Stimulated activated CD4-positive, alpha-beta T cell treated with anti-CD3 and anti-CD28 coated beads, TNF-alpha, amount 100 ng/mL, for 1 hour (primary cell): ENCODE data around the gene UGT2B17.
"Not testable (repeated sequence)": the region's sequence is repeated elsewhere in the genome, so short reads cannot be mapped to it uniquely, and the experiment has no call there.

Experiments
- DNase-seq, 3 donors: peaks; one replicate each; pipeline ENCODE4 v3.0.0-alpha.2; 2020; ENCODE audit warnings: low read depth in 3 of 3, low spot score in 1 of 3

Gene UGT2B17

GRCh38 chr4:68576272-68577125 is at the start of gene UGT2B17:
TSS of gene UGT2B17 (minus strand) at chr4:68576322. CDS start at chr4:68568484, 7,838 bp downstream.
- no peak for DNase-seq

GRCh38 chr4:68622731-68623130 is 46.6 kb upstream of the UGT2B17 start:
- not testable (repeated sequence) for DNase-seq

DNA sequence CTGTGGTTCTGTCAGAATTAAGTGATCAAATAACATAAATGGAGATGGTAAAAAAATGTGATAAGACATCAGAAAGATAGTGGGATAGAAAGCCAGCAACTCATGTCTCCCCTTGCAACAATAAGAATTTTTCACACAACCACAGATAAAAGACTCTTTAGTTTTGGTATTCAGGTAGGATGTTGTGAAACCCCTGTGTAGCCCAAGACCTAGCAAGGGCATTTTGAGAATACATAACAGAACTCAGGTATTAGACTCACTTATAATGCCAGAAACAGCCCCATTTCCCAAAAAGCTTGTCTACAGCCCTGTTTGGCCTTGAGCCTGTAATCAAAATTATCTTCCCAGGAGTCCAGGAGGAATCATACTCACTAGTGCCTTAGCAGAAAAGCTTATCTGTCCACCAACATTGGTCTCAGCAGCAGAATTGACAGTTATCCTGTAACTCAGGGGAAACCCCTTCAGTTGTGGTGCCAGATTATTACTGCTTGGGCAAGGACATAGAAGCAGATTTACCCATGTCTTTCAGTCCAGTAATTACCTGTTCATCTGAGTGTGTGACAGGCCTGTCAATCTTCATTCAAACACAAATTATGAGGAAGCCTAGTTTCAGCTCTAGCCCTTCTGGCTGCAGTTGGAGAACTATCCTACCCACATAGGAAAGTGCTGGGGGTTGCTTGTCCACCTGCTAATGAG is 41.0 kb upstream of the UGT2B17 start:
- no peak for DNase-seq

GRCh38 chr4:68615699-68616422 is 39.7 kb upstream of the UGT2B17 start:
- DNase-seq, result no peak

GRCh38 chr4:68613752-68614151 is 37.6 kb upstream of the UGT2B17 start:
- DNase-seq, result no peak

DNA sequence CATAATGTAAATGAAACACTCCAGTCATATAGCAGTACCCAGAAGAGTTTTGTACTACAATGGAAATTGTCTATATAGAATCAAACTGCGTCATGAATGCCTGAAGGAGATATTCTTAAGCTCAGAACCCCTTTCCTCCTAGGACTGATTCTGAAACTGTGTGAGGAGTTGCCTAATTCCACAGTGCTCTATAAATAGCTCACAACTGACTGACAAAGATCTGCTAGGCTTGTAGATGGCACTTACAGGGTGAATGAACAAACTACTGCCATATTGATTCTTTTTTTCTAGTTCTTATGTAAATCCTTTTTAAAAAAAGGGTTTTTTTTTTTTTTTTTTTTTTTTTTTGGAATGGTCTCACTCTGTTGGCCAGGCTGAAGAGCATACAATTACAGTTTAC is 30.1 kb upstream of the UGT2B17 start:
- DNase-seq, result no peak

DNA sequence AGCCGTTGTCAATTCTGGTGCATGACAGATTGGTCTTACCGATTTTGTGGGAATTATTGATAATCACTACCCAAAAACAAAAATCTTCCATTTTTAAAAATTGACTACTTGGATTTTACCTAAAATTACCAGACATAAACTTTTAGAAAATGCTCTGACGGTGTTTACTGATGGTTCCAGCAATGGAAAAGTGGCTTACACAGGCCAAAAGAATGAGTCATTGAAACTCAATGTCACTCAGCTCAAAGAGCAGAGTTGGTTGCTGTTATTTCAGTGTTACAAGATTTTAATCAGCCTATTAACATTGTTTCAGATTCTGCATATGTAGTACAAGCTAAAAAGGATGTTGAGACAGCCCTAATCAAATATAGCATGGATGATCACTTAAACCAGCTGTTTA is 23.0 kb upstream of the UGT2B17 start:
- DNase-seq, result no peak

GRCh38 chr4:68597482-68597881 is 21.4 kb upstream of the UGT2B17 start:
- DNase-seq, result no peak

- no peak for DNase-seq
Measured at GRCh38 chr4:68594678-68595077, 18.6 kb upstream of the UGT2B17 start.

DNA sequence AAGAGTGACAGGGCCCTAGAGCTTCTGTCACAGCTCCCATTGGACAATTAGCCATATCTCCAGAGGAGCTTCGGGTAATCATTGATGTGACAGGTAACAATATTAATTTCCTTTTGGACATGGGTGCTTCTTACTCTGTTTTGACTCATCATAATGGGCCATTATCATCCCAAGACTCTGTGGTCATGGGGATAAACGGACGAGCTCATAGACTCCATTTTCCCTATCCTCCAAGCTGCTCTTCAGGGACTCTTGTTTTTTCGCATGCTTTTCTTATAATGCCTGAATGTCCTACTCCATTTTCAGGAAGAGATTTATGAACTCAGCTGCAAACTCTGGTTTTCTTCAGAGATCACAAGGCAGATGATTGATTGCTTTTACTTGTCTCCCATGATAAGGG is 17.0 kb upstream of the UGT2B17 start:
- no peak for DNase-seq

DNA sequence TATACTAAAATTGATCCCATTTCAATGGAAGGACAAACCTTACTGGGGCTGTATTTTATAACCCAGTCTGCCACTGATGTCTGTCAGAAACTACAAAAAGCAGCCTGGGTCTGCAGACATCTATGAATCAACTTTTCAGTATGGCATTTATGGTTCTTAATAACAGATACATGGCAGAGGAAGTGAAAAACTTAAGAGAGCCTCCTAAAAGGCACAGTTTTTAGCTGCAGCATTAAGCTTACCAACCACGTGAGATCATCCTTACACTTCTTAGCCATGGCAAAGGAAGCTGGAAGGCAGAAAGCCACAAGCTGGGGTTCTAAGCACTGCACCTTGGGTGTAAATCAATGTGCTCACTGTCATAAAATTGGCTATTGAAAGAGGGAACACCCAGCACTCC is 16.6 kb upstream of the UGT2B17 start:
- no peak for DNase-seq

- DNase-seq, result no peak
Measured at GRCh38 chr4:68591204-68591603, 15.1 kb upstream of the UGT2B17 start.

DNA sequence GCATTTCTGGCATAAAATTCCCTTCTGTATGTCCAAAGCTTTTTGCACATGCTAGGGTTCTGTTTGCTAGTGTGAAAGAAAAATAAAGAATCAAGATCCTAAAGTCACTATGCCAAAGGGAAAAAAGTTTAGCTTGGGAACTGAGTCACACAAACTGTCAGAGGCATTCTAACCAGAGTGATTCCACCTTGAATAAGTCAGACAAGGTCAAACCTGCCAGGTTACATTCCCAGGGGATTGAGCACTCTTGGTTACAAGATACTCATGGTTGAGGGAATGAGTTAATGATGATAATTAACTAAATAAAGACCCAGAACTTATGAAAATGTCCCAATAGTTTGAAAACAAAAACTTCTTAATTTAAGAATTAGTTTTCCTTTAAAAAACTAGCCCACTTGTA is 13.7 kb upstream of the UGT2B17 start:
- no peak for DNase-seq

- no peak for DNase-seq
Measured at GRCh38 chr4:68582339-68582717, 6.2 kb upstream of the UGT2B17 start.

DNA sequence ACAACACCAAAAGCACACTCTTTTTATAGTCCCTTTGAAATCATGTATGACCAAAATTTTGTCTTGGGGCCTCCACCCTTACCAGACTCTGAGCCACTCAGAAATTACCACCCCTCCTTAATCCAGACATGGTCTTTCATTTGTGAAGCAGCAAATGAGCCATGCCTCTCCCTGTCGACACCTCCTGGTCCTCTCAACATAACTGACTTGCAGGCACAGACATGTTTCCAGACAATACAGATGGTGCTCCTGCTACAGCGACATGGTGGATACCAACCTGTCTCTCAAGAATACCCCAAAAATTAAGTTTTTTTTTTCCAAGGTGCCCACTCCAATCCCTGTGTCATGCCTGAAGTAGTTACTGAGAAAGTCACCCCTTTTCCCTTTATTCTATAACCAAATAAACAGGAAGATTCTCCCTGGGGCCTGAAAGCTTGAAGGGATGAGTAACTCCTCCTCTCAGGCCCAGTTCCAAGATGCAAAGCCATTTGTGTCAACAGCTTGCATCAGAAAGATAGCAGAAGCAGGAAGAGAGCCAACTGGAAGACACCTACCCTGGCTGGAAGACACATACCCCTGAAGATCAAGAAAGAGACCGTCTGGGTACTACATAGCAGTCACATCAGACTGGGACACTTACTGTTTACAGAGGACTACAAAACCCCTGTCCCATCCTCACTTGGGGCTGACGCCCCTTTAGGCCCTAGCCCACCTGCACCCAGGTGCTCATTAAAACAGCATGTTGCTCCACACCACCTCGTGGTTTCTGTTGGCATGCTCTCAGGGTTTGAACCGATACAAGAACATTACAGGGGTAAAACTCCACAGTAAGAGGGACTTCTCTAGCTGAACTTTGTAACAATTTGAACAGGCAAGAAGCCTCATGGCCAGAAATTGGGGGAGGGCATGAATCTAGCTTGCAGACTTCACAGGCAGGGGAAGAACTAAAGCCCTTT is 5.5 kb upstream of the UGT2B17 start:
- no peak for DNase-seq

DNA sequence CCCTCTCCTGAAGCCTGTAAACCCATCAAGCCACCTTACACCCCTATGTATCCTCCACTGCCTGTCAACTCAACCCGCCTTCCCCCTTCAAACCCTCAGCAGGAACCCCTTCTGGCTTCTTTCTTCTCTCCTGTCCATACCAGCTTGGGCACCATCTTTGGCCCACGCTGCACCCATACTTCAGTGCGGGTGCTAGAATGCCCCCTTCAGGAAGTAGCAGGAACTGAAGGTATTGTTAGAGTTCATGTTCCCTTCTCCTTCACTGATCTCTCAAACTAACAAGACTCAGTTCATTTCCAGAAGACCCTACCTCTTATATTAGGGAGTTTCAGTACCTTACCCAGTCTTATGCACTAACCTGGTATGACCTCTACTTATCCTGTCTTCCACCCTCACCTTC is 1.5 kb upstream of the UGT2B17 start:
- no peak for DNase-seq

DNA sequence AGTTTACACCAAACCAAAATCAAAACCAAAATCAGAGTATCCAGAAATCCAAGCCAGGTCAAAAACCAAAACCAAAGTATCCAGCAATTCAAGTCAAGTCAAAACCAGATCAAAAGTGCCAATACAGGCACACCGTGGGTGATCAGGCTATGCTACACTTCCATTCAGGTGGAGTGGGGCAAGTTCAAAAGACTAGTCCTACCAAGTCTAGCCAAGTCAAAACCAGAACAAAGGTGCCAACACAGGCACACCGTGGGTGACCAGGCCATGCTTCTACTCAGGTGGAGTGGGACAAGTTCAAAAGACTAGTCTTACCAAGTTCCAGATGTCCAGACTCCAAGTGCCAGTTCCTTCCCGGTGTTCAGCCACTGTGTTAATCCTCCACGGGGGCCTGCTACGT is 486 bp downstream of the UGT2B17 start:
- not testable (repeated sequence) for DNase-seq

GRCh38 chr4:68575081-68575480 is 1.0 kb downstream of the UGT2B17 start:
- DNase-seq, result no peak

DNA sequence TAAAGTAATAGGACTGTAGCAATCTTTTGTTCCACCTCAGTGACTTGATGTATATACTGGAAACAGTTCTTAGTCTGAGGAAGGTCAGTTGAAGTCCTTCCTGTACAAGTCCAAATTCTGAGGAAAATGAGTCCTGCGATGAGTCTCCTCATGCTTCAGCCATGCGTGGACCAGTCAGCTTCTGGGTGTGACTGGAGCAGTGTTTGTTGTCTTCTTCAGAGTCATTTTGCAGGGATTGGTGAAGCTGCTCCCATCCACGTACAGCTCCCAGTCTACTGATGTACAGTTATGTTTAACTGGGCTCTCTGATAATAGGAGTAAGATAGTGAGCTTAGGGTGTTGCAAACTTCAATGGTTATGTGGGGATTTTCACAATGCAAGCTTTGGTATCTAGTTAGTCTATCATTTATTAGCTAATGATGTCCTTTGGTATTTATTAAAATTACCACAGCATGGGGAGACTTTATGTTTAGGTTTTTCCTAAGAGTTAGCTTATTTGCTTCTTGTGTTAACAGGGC is 3.4 kb downstream of the UGT2B17 start:
- DNase-seq, result no peak

- no peak for DNase-seq
Measured at GRCh38 chr4:68570122-68570507, 6.0 kb downstream of the UGT2B17 start.
